Upper lobe of right lung (tissue), 1 donor: ENCODE data around the gene CPN2. TPM values are rescaled to one million over a fixed set of nuclear protein-coding genes. Genes with fewer than 3 reads are reported as not detected.

Experiments
- ATAC-seq: fragments of 200-7000 bp; cut with Tn5 transposase; one replicate; pipeline ENCODE4 v1.9.1; 2020; ENCODE audit warnings: mild to moderate bottlenecking, moderate library complexity
- DNase-seq: peaks from one replicate; pipeline ENCODE4 v3.0.0-alpha.2; 2020
- H3K27ac ChIP-seq: fragments of 200-600 bp; one replicate; pipeline ENCODE4 v1.8.0; 2022
- H3K27me3 ChIP-seq: fragments of 200-600 bp; one replicate; pipeline ENCODE4 v1.8.0; 2022; ENCODE audit warnings: mild to moderate bottlenecking
- H3K36me3 ChIP-seq: fragments of 200-600 bp; one replicate; pipeline ENCODE4 v1.8.0; 2022
- H3K4me1 ChIP-seq: fragments of 200-600 bp; one replicate; pipeline ENCODE4 v1.8.0; 2022
- H3K4me3 ChIP-seq: fragments of 200-600 bp; one replicate; pipeline ENCODE4 v1.8.0; 2022; ENCODE audit warnings: mild to moderate bottlenecking
- H3K9me3 ChIP-seq: fragments of 200-600 bp; one replicate; pipeline ENCODE4 v1.8.0; 2022
- CTCF ChIP-seq: fragments of 200-600 bp; IDR thresholded peaks from one replicate; pipeline ENCODE4 v1.8.0; 2022; ENCODE audit warnings: antibody characterized with exemption
- intact Hi-C: fragments of 100-400 bp; cut with DNase I; formaldehyde crosslinking; loops from one replicate; pipeline ENCODE4 v1.11.0; 2022
- total RNA-seq: library from RNA; stranded (reverse); fragmentation: NEBNext Ultra II Directional; extraction: Animal tissue kit (Norgen Biotek cat#: 25700); gene quantifications from one replicate; pipeline ENCODE4 v1.2.1, GENCODE V29; 2021
- donor health status: DM: no; HTN: yes; CAD: no; lungs with severe emphysema.

The CPN2 gene
- total RNA-seq, 1 donor from 2014 or later = not detected

GRCh38 chr3:194396539-194396858 lies 45.4 kb upstream of the CPN2 start:
- H3K9me3 ChIP-seq = no peaks in the 10 kb centered on the region
- peak overlapping the region; percentile 31 for H3K4me3 ChIP-seq
- peaks cover 16% of the 10 kb centered on the region for H3K4me1 ChIP-seq
- no peaks in the 10 kb centered on the region for H3K36me3 ChIP-seq
- H3K27ac ChIP-seq = no peak overlapping the region
- intact Hi-C loops = loop anchor here (10.0 kb wide), 1 partner anchor 62 kb away; no protein-coding TSS in a partner anchor
- peaks cover 44% of the 10 kb centered on the region for H3K27me3 ChIP-seq
- peak; percentile 59 for DNase-seq
- ATAC-seq = no peak
- no peak for TF ChIP-seq CTCF

GRCh38 chr3:194395778-194396538 lies 44.8 kb upstream of the CPN2 start:
- Histone ChIP-seq H3K4me3 (peak overlapping the region; percentile 31), H3K27me3 (peaks cover 44% of the 10 kb centered on the region), H3K9me3 (peaks cover 3% of the 10 kb centered on the region), H3K27ac (no peak overlapping the region), H3K36me3 (no peaks in the 10 kb centered on the region), H3K4me1 (peaks cover 16% of the 10 kb centered on the region)
- intact Hi-C loops = loop anchor here (10.0 kb wide), 1 partner anchor 61 kb away; no protein-coding TSS in a partner anchor
- DNase-seq (peak; percentile 65), ATAC-seq (peak; percentile 66)
- TF ChIP-seq CTCF = no peak

GRCh38 chr3:194395212-194395611 lies 44.1 kb upstream of the CPN2 start:
- intact Hi-C loops = loop anchor here (10.0 kb wide), 1 partner anchor 60 kb away; no protein-coding TSS in a partner anchor
- Histone ChIP-seq H3K27ac (no peak overlapping the region), H3K4me3 (no peak overlapping the region), H3K4me1 (peaks cover 16% of the 10 kb centered on the region), H3K36me3 (no peaks in the 10 kb centered on the region), H3K27me3 (peaks cover 44% of the 10 kb centered on the region), H3K9me3 (peaks cover 8% of the 10 kb centered on the region)
- TF ChIP-seq CTCF = no peak
- no peak for DNase-seq
- ATAC-seq = no peak

- ATAC-seq (no peak), DNase-seq (no peak)
- Histone ChIP-seq H3K9me3 (peaks cover 8% of the 10 kb centered on the region), H3K36me3 (no peaks in the 10 kb centered on the region), H3K4me3 (no peak overlapping the region), H3K4me1 (peaks cover 8% of the 10 kb centered on the region), H3K27me3 (peaks cover 20% of the 10 kb centered on the region), H3K27ac (no peak overlapping the region)
- intact Hi-C loops = loop anchor here (10.0 kb wide), 1 partner anchor 58 kb away; no protein-coding TSS in a partner anchor
- no peak for TF ChIP-seq CTCF
Observed at GRCh38 chr3:194392576-194392975, 41.4 kb upstream of the CPN2 start.

GRCh38 chr3:194390835-194391234 lies 39.7 kb upstream of the CPN2 start:
- no peak overlapping the region for H3K27ac ChIP-seq
- H3K9me3 ChIP-seq = peaks cover 8% of the 10 kb centered on the region
- no peak overlapping the region for H3K4me3 ChIP-seq
- H3K4me1 ChIP-seq = no peaks in the 10 kb centered on the region
- H3K27me3 ChIP-seq = peaks cover 2% of the 10 kb centered on the region
- ATAC-seq (no peak), DNase-seq (no peak)
- H3K36me3 ChIP-seq = no peaks in the 10 kb centered on the region
- intact Hi-C loops = loop anchor here (10.0 kb wide), 1 partner anchor 56 kb away; no protein-coding TSS in a partner anchor
- TF ChIP-seq CTCF = no peak
